Fibroblast of skin of right quadriceps (primary cell): ENCODE measurements around the gene DOCK4.
"Not testable (repeated sequence)": the region's sequence is repeated elsewhere in the genome, so short reads cannot be mapped to it uniquely, and the experiment has no call there.

Experiments used
- DNase-seq: peaks from one replicate; pipeline ENCODE4 v3.0.0-alpha.2; 2013

Gene DOCK4

DNA sequence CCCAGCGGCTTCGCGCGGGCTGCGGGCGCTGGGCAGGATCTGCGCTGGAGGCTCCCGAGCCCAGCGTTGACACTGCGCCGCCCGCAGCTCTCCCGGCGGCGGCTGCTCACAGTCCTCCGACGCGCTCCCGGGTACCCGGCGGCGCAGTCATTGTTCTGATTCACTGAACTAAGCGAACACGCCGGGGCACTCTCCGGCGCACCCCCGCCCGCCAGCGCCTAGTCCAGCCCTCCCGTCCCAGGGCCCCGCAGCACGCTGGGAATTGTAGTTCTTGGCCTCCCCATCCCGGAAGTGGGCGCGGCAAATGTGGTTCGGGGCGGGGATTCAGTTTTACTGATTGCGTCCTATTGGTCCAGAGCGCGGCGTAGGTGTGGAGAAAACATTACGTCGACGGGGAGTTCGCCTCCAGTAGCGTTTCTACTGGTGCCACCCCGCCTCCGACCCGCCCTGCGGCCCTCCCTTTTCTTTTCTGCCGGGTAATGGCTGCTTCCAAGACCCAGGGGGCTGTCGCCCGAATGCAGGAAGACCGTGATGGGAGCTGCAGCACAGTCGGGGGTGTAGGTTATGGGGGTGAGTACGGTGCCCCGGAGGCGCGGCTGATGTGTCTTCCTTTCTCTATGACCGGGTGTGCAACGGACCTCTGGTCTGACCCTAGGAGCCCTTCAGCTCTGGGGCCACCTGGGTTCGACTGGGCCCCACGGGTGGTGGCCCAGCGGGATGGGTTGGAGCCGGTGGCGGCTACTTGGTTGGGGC lies at the start of gene DOCK4, which contains the start of gene ZNF277:
Gene DOCK4 (minus strand): TSS at position 162 of the 753 bp plus-strand sequence. CDS start 261 bp downstream, outside the sequence.
Gene ZNF277 (plus strand): TSS at position 458 of the 753 bp plus-strand sequence. CDS start 22 bp downstream, at position 480.
- DNase-seq = peak; percentile 99

GRCh38 chr7:112255388-112255720 lies 49.2 kb upstream of the DOCK4 start:
- DNase-seq = no peak

- no peak for DNase-seq
Observed at GRCh38 chr7:112254709-112255387, 48.6 kb upstream of the DOCK4 start.

DNA sequence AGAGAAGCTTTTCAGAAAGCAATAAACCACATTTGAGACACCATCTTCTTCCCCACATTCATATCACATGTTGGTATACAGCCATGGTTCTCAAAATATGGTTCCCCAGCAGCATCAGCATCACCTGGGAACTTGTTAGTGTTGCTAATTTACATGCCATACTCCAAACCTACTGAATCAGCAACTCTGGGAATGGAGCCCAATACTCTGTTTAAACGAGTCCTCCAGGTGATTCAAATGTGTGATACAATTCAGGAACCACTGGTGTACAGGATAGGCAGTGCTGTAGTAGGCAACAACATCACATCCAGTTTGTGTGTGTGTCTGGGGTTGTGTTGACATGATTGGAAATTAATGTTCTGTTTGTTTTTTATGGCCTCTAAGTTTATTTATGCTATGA lies 48.0 kb upstream of the DOCK4 start:
- DNase-seq = no peak

DNA sequence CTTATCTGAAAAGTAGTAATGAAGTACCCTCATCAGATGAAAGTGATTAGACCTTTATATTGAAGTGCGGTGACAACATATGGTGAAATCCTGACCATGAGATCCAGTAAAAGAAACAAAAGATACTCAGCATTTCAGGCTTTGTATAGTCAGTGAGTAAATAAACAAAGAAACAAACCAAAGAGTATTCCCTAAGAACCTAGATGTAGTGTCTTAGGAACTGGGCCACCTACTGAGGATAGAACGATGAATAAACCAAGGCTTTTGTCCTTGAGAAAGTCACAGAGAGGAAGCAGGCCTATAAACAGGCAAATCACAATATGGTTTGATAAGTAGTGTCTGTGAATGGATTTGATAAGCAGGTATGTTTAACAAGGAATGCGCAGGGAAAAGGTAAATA lies 46.5 kb upstream of the DOCK4 start:
- no peak for DNase-seq

- DNase-seq = no peak
Observed at GRCh38 chr7:112252141-112252540, 45.9 kb upstream of the DOCK4 start.

DNA sequence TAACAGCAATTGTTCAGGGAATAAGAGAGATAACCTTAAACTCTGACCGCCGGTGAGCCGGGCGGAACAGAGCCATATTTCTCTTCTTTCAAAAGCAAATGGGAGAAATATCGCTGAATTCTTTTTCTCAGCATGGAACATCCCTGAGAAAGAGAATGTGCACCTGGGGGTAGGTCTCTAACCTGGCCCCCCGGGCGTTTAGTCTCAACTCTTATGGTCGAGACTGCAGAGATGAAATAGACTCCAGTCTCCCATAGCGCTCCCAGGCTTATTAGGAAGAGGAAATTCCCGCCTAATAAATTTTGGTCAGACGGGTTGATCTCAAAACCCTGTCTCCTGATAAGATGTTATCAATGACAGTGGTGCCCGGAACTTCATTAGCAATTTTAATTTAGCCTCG lies 43.8 kb upstream of the DOCK4 start:
- DNase-seq = not testable (repeated sequence)

DNA sequence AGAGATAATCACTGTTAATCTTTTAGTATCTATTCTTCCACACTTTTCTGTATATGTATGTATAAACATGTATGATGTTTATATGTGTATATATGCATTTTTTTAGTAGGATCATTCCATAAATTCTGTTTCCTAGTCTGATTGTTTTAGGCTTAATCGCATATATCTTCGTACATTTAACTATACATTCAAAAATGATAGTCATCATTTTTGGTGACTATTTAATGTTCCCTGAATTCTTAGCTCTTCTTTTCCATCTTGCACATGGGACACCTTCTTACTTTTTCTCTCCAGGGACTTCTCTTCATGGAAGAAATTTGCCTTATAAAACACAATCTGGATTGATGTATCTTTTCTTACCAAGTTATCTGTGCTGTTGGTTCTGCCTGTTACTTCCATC lies 42.4 kb upstream of the DOCK4 start:
- DNase-seq = no peak

DNA sequence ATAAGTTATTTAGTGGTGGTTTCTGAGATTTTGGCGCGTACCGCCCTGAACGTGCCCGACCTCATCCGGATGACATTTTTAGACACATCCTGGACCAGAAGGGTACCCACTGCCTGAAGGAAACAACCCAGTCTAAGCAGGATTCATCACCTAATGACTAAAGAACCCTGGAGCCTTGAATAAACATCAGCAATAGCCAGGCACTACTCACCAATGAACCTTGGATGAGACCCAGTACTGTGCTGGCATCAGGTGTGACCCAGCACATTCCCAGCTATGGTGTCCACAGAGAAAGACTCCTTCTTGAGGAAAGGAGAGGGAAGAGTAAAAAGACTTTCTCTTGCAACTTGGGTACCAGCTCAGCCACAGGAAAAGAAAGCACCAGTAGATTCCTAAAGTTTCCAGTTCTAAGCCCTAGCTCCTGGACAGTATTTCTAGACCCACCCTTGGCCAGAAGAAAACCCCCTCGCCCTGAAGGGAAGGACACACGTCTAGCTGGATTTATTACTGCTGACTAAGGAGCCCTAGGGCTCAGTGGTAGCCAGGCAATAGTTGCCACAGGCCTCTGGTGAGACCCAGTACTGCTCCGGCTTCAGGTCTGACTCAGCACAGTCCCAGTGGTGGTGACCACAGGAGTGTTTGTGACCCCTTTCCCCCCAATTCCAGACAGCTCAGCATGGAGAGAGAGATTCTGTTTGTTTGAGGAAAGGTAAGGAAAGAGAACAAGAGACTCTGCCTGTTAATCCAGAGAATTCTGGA lies 32.8 kb upstream of the DOCK4 start:
- DNase-seq = peak; percentile 3

GRCh38 chr7:112238330-112238729 lies 32.1 kb upstream of the DOCK4 start:
- DNase-seq = no peak

- DNase-seq = no peak
Observed at GRCh38 chr7:112236597-112236996, 30.4 kb upstream of the DOCK4 start.

DNA sequence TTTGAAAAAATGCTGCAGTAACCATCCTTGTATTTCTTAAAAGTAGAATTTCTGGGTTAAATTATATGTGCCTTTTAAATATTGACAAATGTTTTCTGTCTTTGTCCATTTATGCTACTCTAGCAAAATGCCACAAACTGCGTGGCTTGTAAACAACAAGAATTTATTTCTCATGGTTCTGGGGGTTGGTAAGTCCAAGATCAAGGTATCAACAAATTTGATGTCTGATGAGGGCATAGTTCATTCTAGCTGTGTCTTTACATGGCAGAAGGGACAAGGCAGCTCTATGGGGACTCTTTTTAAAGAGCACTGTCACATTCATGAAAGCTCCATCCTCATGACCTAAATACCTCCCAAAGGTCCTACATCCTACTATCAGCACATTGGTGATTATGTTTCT lies 27.9 kb upstream of the DOCK4 start:
- no peak for DNase-seq

- DNase-seq = no peak
Observed at GRCh38 chr7:112233048-112233697, 27.0 kb upstream of the DOCK4 start.

DNA sequence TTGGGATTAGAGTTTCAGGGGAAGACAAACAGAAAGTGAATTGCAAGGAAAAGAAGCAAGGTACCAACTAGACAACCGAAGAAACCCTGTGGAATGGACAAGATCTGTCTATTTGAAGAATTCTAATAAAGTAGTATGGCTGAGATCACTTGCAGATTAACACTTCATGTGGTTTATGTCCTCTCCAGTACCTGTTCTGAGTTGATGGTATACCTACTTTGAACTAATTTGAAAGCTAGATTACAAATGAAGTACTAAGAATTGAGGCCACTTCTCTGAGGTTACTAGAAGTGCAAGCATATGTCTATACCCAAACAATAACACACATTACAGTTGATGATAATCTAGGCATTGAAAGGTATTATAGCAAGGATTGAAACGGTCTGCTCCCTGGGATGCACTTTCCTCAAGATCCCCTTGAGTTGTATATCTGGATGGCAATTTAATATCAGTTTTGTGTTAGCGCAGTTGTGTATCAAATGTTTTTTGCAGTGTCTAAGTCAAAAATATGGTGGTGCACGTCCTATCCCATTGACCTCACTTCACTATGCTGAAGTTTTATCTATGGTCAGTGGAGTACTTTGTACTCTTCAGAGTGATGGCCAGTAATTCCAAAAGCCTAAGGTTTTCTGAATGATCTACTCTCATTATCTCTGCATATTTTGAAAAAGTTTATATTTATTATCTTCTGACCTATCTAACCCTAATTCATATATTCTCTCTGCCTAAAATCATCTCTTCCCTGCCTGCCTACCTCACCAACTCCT lies 26.2 kb upstream of the DOCK4 start:
- DNase-seq = no peak

DNA sequence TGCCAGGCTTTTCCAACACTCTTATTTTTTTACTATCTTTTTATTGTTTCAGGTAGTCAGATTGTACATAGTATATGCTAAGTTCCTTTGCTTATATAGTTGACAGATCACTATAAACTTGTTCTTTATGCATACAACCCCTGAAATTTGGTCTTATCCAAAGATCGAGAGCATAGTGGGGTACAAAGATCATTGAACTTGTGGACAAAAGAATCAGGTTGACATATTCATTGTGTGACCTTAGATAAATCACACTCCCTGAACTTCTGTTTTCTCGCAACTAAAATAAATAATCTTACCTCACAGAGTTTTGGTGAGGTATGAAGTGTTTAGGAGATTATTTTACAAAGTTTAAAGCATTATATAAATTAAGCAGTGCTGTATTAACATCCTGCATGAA lies 22.4 kb upstream of the DOCK4 start:
- DNase-seq = no peak

DNA sequence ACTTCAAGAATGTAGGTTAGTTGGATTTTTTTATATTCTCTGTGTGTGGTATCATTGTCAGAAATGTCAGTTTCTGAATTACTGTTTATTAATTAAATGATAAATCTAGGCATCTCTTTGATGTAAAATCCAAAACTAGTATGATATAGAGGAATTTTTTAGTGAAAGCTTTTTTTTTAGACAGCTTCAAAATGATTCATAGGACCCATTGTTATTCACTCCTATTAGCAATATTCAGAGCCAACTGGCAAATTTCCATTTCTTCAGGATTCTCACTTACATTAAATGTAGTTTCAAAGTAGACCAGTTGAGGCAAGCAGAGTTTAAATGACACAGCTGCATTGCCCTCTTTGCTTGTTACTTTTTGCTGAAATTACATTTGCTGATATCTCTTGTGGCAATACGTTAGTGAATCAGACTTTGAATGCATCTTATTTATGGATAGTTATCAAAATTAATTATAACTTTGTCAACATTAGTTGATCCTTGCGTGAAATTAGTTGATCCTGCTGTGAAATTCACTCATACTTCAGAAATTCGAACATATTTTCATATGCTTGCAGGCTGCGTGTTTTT lies 20.6 kb upstream of the DOCK4 start:
- no peak for DNase-seq

GRCh38 chr7:112225006-112225405 lies 18.8 kb upstream of the DOCK4 start:
- no peak for DNase-seq

- DNase-seq = no peak
Observed at GRCh38 chr7:112224186-112224585, 18.0 kb upstream of the DOCK4 start.

DNA sequence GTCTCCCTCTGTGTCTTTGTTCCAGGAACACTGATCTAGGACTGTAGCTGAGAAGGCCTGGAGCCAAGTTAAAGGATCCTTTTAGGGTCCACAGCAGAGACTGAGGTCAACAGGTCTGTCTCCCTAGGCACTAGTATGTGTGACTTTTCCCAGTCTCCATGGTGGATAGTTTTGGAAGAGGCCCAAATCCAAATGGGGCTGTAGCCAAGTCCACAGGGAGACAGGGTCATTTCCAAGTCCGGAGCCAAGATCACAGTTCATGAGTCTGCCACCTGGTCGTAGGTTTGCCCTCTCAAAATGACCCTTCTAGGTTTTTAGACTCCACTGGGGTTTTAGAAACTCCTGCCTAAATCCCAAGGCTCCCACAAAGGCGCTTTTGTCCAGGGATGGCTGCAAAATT lies 17.1 kb upstream of the DOCK4 start:
- DNase-seq = no peak

DNA sequence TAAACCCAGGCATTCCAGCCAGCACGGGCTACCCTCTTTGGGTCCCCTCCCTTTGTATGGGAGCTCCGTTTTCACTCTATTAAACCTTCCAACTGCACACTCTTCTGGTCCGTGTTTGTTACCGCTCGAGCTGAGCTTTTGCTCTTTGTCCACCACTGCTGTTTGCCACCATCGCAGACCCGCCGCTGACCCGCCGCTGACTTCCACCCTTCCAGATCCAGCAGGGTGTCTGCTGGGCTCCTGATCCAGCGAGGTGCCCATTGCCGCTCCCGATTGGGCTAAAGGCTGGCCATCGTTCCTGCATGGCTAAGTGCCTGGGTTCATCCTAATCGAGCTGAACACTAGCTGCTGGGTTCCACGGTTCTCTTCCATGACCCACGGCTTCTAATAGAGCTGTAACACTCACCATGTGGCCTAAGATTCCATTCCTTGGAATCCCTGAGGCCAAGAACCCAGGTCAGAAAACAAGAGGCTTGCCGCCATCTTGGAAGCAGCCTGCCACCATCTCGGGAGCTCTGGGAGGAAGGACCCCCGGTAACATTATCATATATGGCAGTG lies 14.8 kb upstream of the DOCK4 start:
- DNase-seq = no peak

DNA sequence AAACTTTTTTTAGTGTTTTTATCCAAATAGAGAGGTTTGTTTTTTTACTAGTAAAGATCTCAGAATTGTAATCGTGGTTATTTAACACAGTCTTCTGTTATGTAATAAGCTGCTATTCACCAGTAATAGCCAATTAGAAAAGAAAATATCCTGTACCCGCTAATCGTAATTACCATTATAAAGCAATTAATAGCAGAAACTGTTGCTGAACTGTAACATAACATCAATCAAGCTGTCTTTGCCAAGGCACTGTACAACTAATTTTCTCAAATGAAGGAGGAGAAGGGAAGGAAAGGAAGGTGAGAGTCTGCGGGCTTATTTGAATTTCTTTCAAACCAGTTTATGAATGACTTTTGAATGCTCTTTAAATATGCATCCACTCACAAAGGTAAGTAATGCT lies 9.6 kb upstream of the DOCK4 start:
- no peak for DNase-seq

DNA sequence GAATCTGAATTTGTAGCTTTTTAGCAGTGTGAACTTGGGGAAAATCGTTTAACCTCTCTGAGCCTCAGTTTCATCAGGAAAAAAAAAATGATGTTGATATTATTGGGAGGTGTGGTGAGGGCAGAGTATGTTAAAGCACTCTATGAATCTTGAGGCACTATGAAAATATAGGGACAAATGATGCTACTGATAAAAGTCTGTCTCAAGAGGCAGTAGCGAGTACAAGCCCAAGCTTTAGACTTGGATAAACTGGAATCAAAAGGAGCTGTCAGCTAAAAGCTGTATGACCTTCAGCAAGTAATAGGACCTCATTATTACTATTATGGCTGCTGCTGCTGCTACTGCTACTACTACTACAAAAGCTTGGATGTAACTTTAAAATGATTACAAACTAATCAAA lies 8.7 kb upstream of the DOCK4 start:
- DNase-seq = no peak
